GM12878 (cell line): ENCODE results near the gene PLEKHH2. TPM values are rescaled to one million over a fixed set of nuclear protein-coding genes. Genes with fewer than 3 reads are reported as not detected.

ENCODE experiments used
- ATAC-seq: fragments of 200-7000 bp; cut with Tn5 transposase; 3 replicates; pipeline ENCODE4 v1.9.1; 2020; ENCODE audit warnings: mild to moderate bottlenecking, moderate library complexity
- BruUV-seq: library from RNA; stranded (reverse); fragments of 400-500 nt; replicated peaks from 2 replicates; lab custom pipeline; 2021; lab: Mats Ljungman, UMichigan
- CTCF ChIA-PET: fragments of 300-600 bp; sonication (Branson Sonifier 250); formaldehyde crosslinking; extraction: SDS; loops from one replicate; lab custom pipeline; 2021; ENCODE audit warnings: inconsistent platforms; lab: Yijun Ruan, JAX
- POLR2A ChIA-PET: fragments of 350-600 bp; formaldehyde crosslinking; extraction: SDS; loops from one replicate; lab custom pipeline; 2021; ENCODE audit warnings: inconsistent platforms; lab: Charles Lee
- RAD21 ChIA-PET: fragments of 300-600 bp; sonication (Branson Sonifier 250); formaldehyde crosslinking; loops from one replicate; lab custom pipeline; 2023; ENCODE audit warnings: antibody characterized with exemption; ENCODE audit not compliant: unreplicated experiment; lab: Charles Lee
- SMC1A ChIA-PET: fragments of 300-600 bp; sonication (Branson Sonifier 250); formaldehyde crosslinking; loops from one replicate; lab custom pipeline; 2023; ENCODE audit not compliant: unreplicated experiment, uncharacterized antibody; lab: Charles Lee
- DNase-seq: peaks from one replicate; pipeline ENCODE4 v3.0.0-alpha.2; 2011; ENCODE audit warnings: low read depth, low spot score
- FAIRE-seq: peaks from 3 replicates; lab custom pipeline; 2011; peaks lifted over from hg19 to GRCh38; lab: Jason Lieb, UNC
- H2AFZ ChIP-seq: 2 replicates; pipeline ENCODE4 v1.6.0; 2011; ENCODE audit warnings: low read depth, low read length, control low read depth; ENCODE audit not compliant: control insufficient read depth
- H3K27ac ChIP-seq: 2 replicates; pipeline ENCODE4 v1.5.1; 2011; ENCODE audit warnings: control low read depth; ENCODE audit not compliant: control insufficient read depth, insufficient read depth
- H3K27me3 ChIP-seq, 2 experiments: replicated peaks in 1 of 2; 2 replicates each; pipeline versions ENCODE4 v1.6.0 to v1.6.1; 2011; ENCODE audit warnings: low read length in 1 of 2; ENCODE audit not compliant: control insufficient read depth in 2 of 2, insufficient read depth in 2 of 2
- H3K36me3 ChIP-seq, 2 experiments: 2 replicates each; pipeline ENCODE4 v1.5.1; 2011; ENCODE audit warnings: low read length in 1 of 2; ENCODE audit not compliant: control insufficient read depth in 2 of 2, insufficient read depth in 2 of 2
- H3K4me1 ChIP-seq: 2 replicates; pipeline ENCODE4 v1.6.1; 2011; ENCODE audit warnings: mild to moderate bottlenecking, low read length, moderate library complexity, mixed read lengths; ENCODE audit not compliant: control insufficient read depth, insufficient read depth
- H3K4me2 ChIP-seq: 2 replicates; pipeline ENCODE4 v1.6.0; 2011; ENCODE audit warnings: control low read depth; ENCODE audit not compliant: control insufficient read depth, insufficient read depth
- H3K4me3 ChIP-seq: fragments of 200-600 bp; sonication (generic); 2 replicates; pipeline ENCODE4 v1.5.1; 2016
- H3K79me2 ChIP-seq: 2 replicates; pipeline ENCODE4 v1.6.0; 2011; ENCODE audit warnings: low read length; ENCODE audit not compliant: control insufficient read depth, insufficient read depth
- H3K9ac ChIP-seq: 2 replicates; pipeline ENCODE4 v1.8.0; 2011; ENCODE audit warnings: low read length, control low read depth, mixed read lengths; ENCODE audit not compliant: control insufficient read depth, insufficient read depth
- H3K9me3 ChIP-seq: replicated peaks from 3 replicates; pipeline ENCODE4 v1.5.1; 2011; ENCODE audit warnings: mild to moderate bottlenecking, low read length; ENCODE audit not compliant: control insufficient read depth, insufficient read depth
- H4K20me1 ChIP-seq: 2 replicates; pipeline ENCODE4 v1.6.0; 2011; ENCODE audit not compliant: control insufficient read depth, insufficient read depth
- HDAC6 ChIP-seq: fragments of 200-600 bp; sonication (generic); IDR thresholded peaks from one replicate; pipeline ENCODE4 v1.8.0; 2017; ENCODE audit warnings: antibody characterized with exemption; ENCODE audit not compliant: unreplicated experiment
- IRF3 ChIP-seq: fragments of 450-650 bp; IDR thresholded peaks from 2 replicates; pipeline ENCODE4 v1.6.1; 2014; ENCODE audit warnings: mild to moderate bottlenecking
- RUNX3 ChIP-seq: IDR thresholded peaks from 2 replicates; pipeline ENCODE4 v1.6.1; 2012; ENCODE audit warnings: low read length, inconsistent platforms
- SP1 ChIP-seq: IDR thresholded peaks from one replicate; pipeline ENCODE4 v1.6.1; 2011; ENCODE audit warnings: low read depth, low read length
- TCF12 ChIP-seq: IDR thresholded peaks from 2 replicates; pipeline ENCODE4 v1.6.1; 2011; ENCODE audit warnings: low read depth, mild to moderate bottlenecking, low read length
- WGBS: methylation state at CpG from one replicate; pipeline ENCODE4 v1.1.6; 2016; ENCODE audit warnings: low lambda C conversion rate; ENCODE audit not compliant: insufficient replicate concordance, insufficient coverage; ENCODE audit errors: missing lambda C conversion rate; 5-methylcytosine and 5-hydroxymethylcytosine counted together
- in situ Hi-C: fragments of 300-500 bp; cut with MboI; formaldehyde crosslinking; loops from 9 replicates; pipeline ENCODE4 v1.14.3; 2018; ENCODE audit warnings: mixed read lengths
- intact Hi-C: fragments of 100-400 bp; cut with micrococcal nuclease; formaldehyde crosslinking; loops from one replicate; pipeline ENCODE4 v1.14.2; 2022; ENCODE audit not compliant: unreplicated experiment
- polyA plus RNA-seq, 11 experiments: library from polyadenylated mRNA; depleted of rRNA in 4 of 11; unstranded in 6 of 11; stranded (reverse) in 5 of 11; fragments of >200 nt; fragmentation: Nextera tagmentation in 4 of 11; fragmentation: Illumina TruSeq in 1 of 11; extraction: Ambion mirVana in 4 of 11; extraction: Trizol in 1 of 11; gene quantifications; 1 replicate in 1 of 11; 2 replicates in 10 of 11; pipeline versions ENCODE4 v1.2.1 to v1.2.3, GENCODE V29; 2011 to 2016; ENCODE audit warnings: inconsistent platforms in 2 of 11, missing spikeins in 2 of 11, low read depth in 1 of 11
- total RNA-seq, 4 experiments: library from RNA; depleted of rRNA in 3 of 4; stranded (reverse); fragments of >200 nt in 3 of 4; fragmentation: Illumina TruSeq in 1 of 4; extraction: Trizol in 1 of 4; gene quantifications; 2 replicates each; pipeline versions ENCODE4 v1.2.1 to v1.2.3, GENCODE V29; 2013 to 2021
- TF ChIP-seq, protein P1 (sequence below): IDR thresholded peaks from 2 replicates; pipeline ENCODE4 v1.6.1; 2011; ENCODE audit warnings: low read depth, mild to moderate bottlenecking, low read length, moderate library complexity, borderline replicate concordance; ENCODE audit errors: extremely low read depth

The PLEKHH2 gene
- total and polyA plus RNA-seq, 10 of the 15 experiments (the other 5 are each of a cell fraction or from before 2014, with no cell fraction given): not detected

GRCh38 chr2:43737097-43737854, 100.2 kb downstream of the PLEKHH2 start:
- DNase-seq: no peak
- H2AFZ ChIP-seq: no peak overlapping the region
- POLR2A ChIA-PET: no interaction called here
- no TSS peak for BruUV-seq
- no peak for TF ChIP-seq HDAC6
- no peak for TF ChIP-seq IRF3
- no peak for TF ChIP-seq TCF12
- TF ChIP-seq, protein P1, sequence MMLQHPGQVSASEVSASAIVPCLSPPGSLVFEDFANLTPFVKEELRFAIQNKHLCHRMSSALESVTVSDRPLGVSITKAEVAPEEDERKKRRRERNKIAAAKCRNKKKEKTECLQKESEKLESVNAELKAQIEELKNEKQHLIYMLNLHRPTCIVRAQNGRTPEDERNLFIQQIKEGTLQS: no peak
- no peak for TF ChIP-seq SP1
- TF ChIP-seq RUNX3: no peak
- TF ChIP-seq, all 136 proteins: peak for 0
- no peak for FAIRE-seq
- intact Hi-C loops: no loop called here
- Histone ChIP-seq H4K20me1 (no peaks in the 10 kb centered on the region), H3K4me2 (no peak overlapping the region), H3K27me3 (peaks cover 1 to 4% of the 10 kb centered on the region in 2 experiments; a peak in 1 of 4 replicates), H3K9me3 (no peaks in the 10 kb centered on the region), H3K9ac (no peak overlapping the region), H3K4me3 (no peak overlapping the region), H3K27ac (no peak overlapping the region), H3K79me2 (no peaks in the 10 kb centered on the region), H3K36me3 (no peaks in the 10 kb centered on the region), H3K4me1 (no peaks in the 10 kb centered on the region)
- 42% methylated on average over 8 of the region's 8 CpGs for WGBS
- ATAC-seq: no peak
- ChIA-PET CTCF (no interaction called here), SMC1A (no interaction called here), RAD21 (no interaction called here)
- in situ Hi-C loops: no loop called here
